Smooth muscle cell (in vitro differentiated cells): ENCODE data around the gene PFKFB2. TPM values are rescaled to one million over a fixed set of nuclear protein-coding genes. Genes with fewer than 3 reads are reported as not detected.

ENCODE experiments used
- DNase-seq: peaks from one replicate; lab custom pipeline; 2025; ENCODE audit not compliant: unreplicated experiment; lab: John Stamatoyannopoulos, UW
- H2AFZ ChIP-seq: fragments of 200-600 bp; sonication (generic); 2 replicates; pipeline ENCODE4 v1.6.0; 2016; ENCODE audit warnings: antibody characterized with exemption, low read depth, mild to moderate bottlenecking
- H3F3A ChIP-seq: fragments of 200-600 bp; sonication (generic); 2 replicates; pipeline ENCODE4 v1.6.0; 2017; ENCODE audit warnings: antibody characterized with exemption, low read depth
- H3K27ac ChIP-seq: fragments of 200-600 bp; sonication (generic); 2 replicates; pipeline ENCODE4 v1.5.1; 2016; ENCODE audit warnings: low read depth, mild to moderate bottlenecking
- H3K27me3 ChIP-seq: fragments of 200-600 bp; sonication (generic); 2 replicates; pipeline ENCODE4 v1.6.1; 2016; ENCODE audit warnings: low read depth, mild to moderate bottlenecking
- H3K36me3 ChIP-seq: fragments of 200-600 bp; sonication (generic); 2 replicates; pipeline ENCODE4 v1.5.1; 2016; ENCODE audit warnings: low read depth
- H3K4me1 ChIP-seq: fragments of 200-600 bp; sonication (generic); 2 replicates; pipeline ENCODE4 v1.5.1; 2016; ENCODE audit warnings: low read depth
- H3K4me2 ChIP-seq: fragments of 200-600 bp; sonication (generic); 2 replicates; pipeline ENCODE4 v1.6.0; 2016; ENCODE audit warnings: mild to moderate bottlenecking
- H3K4me3 ChIP-seq: fragments of 200-600 bp; sonication (generic); 2 replicates; pipeline ENCODE4 v1.5.1; 2016; ENCODE audit warnings: mild to moderate bottlenecking
- H3K79me2 ChIP-seq: fragments of 200-600 bp; sonication (generic); 2 replicates; pipeline ENCODE4 v1.6.0; 2016; ENCODE audit warnings: low read depth, mild to moderate bottlenecking
- H3K9ac ChIP-seq: fragments of 200-600 bp; sonication (generic); 2 replicates; pipeline ENCODE4 v1.6.0; 2016; ENCODE audit warnings: low read depth
- H3K9me3 ChIP-seq: fragments of 200-600 bp; sonication (generic); replicated peaks from 2 replicates; pipeline ENCODE4 v1.5.1; 2016; ENCODE audit warnings: low read depth
- H4K20me1 ChIP-seq: fragments of 200-600 bp; sonication (generic); 2 replicates; pipeline ENCODE4 v1.6.0; 2016; ENCODE audit warnings: low read depth
- CTCF ChIP-seq: fragments of 200-600 bp; sonication (generic); IDR thresholded peaks from 2 replicates; pipeline ENCODE4 v1.5.1; 2017; ENCODE audit warnings: borderline replicate concordance, mild to moderate bottlenecking, antibody characterized with exemption; ENCODE audit not compliant: insufficient read depth, poor library complexity, severe bottlenecking
- WGBS: methylation state at CpG from one replicate; pipeline ENCODE4 v1.1.7; 2016; ENCODE audit warnings: low lambda C conversion rate; 5-methylcytosine and 5-hydroxymethylcytosine counted together
- polyA plus RNA-seq: library from polyadenylated mRNA; unstranded; fragments of >200 nt; fragmentation: Nextera tagmentation; extraction: Ambion mirVana; gene quantifications from 2 replicates; pipeline ENCODE4 v1.2.1, GENCODE V29; 2016
- total RNA-seq: library from RNA; depleted of rRNA; stranded (reverse); fragments of >200 nt; gene quantifications from 2 replicates; pipeline ENCODE4 v1.2.3, GENCODE V29; 2014

PFKFB2 gene
- total and polyA plus RNA-seq, 2 experiments from 2014 or later: 5.0 to 9.8 TPM

- H3K27ac ChIP-seq: peak overlapping the region; percentile 61
- H3K9ac ChIP-seq: peak overlapping the region; percentile 26
- no peak overlapping the region for H2AFZ ChIP-seq
- H3K4me1 ChIP-seq: peaks cover 24% of the 10 kb centered on the region
- H3F3A ChIP-seq: no peaks in the 10 kb centered on the region
- 60% methylated on average over 8 of the region's 8 CpGs for WGBS
- H3K79me2 ChIP-seq: no peaks in the 10 kb centered on the region
- no peaks in the 10 kb centered on the region for H4K20me1 ChIP-seq
- TF ChIP-seq CTCF: no peak
- H3K27me3 ChIP-seq: no peaks in the 10 kb centered on the region
- H3K36me3 ChIP-seq: no peaks in the 10 kb centered on the region
- no peak for DNase-seq
- no peaks in the 10 kb centered on the region for H3K9me3 ChIP-seq
- peak overlapping the region; percentile 49 for H3K4me2 ChIP-seq
- no peak overlapping the region for H3K4me3 ChIP-seq
Measured at GRCh38 chr1:207021139-207021861, 31.8 kb upstream of the PFKFB2 start.

GRCh38 chr1:207021876-207022596, 31.0 kb upstream of the PFKFB2 start:
- Histone ChIP-seq H3F3A (no peaks in the 10 kb centered on the region), H4K20me1 (no peaks in the 10 kb centered on the region), H2AFZ (no peak overlapping the region), H3K4me1 (peaks cover 32% of the 10 kb centered on the region), H3K4me3 (no peak overlapping the region), H3K27me3 (no peaks in the 10 kb centered on the region), H3K36me3 (no peaks in the 10 kb centered on the region), H3K79me2 (no peaks in the 10 kb centered on the region), H3K4me2 (no peak overlapping the region), H3K9me3 (no peaks in the 10 kb centered on the region), H3K9ac (no peak overlapping the region), H3K27ac (no peak overlapping the region)
- 95% methylated on average over 15 of the region's 15 CpGs for WGBS
- TF ChIP-seq CTCF: no peak
- DNase-seq: no peak

GRCh38 chr1:207022996-207023679, 29.9 kb upstream of the PFKFB2 start:
- no peaks in the 10 kb centered on the region for H3K79me2 ChIP-seq
- no peaks in the 10 kb centered on the region for H3K9me3 ChIP-seq
- H3K9ac ChIP-seq: no peak overlapping the region
- no peaks in the 10 kb centered on the region for H3K36me3 ChIP-seq
- 92% methylated on average over 8 of the region's 8 CpGs for WGBS
- no peak overlapping the region for H3K4me3 ChIP-seq
- no peak overlapping the region for H2AFZ ChIP-seq
- TF ChIP-seq CTCF: no peak
- H3K27ac ChIP-seq: no peak overlapping the region
- H3K4me1 ChIP-seq: peaks cover 32% of the 10 kb centered on the region
- H4K20me1 ChIP-seq: no peaks in the 10 kb centered on the region
- no peak overlapping the region for H3K4me2 ChIP-seq
- DNase-seq: no peak
- no peaks in the 10 kb centered on the region for H3K27me3 ChIP-seq
- H3F3A ChIP-seq: no peaks in the 10 kb centered on the region
